Measurements from ENCODE around the gene C3AR1. TPM values are rescaled to one million over a fixed set of nuclear protein-coding genes. Genes with fewer than 3 reads are reported as not detected.
"Not testable (repeated sequence)": the region's sequence is repeated elsewhere in the genome, so short reads cannot be mapped to it uniquely, and the experiment has no call there.

The C3AR1 gene
- total RNA-seq, 1 donor from 2014 or later = not detected

- no peaks in the 10 kb centered on the region for H3K27me3 Mint-ChIP-seq (ENCODE audit: low read depth)
- no peak overlapping the region for H3K4me3 Mint-ChIP-seq
- peaks cover 2% of the 10 kb centered on the region for H3K9me3 Mint-ChIP-seq
- TF ChIP-seq CTCF (IDR thresholded peaks at IDR 0.05; ENCODE audit: unreplicated experiment) = no peak
- peaks cover 28% of the 10 kb centered on the region for H3K36me3 Mint-ChIP-seq
- DNase-seq (ENCODE audit: low spot score in 2 of 2, unreplicated experiment in 2 of 2) = no peak
- H3K27ac Mint-ChIP-seq = no peak overlapping the region
- H3K4me1 Mint-ChIP-seq = peaks cover under 1% of the 10 kb centered on the region
Measured at GRCh38 chr12:8089716-8090115, 23.6 kb upstream of the C3AR1 start.

- DNase-seq (ENCODE audit: low spot score in 2 of 2, unreplicated experiment in 2 of 2); H3K9me3 Mint-ChIP-seq; H3K27ac Mint-ChIP-seq; H3K4me3 Mint-ChIP-seq; H3K4me1 Mint-ChIP-seq; H3K27me3 Mint-ChIP-seq (ENCODE audit: low read depth): not testable (repeated sequence)
- peaks cover 24% of the 10 kb centered on the region for H3K36me3 Mint-ChIP-seq
Measured at GRCh38 chr12:8089277-8089676, 23.1 kb upstream of the C3AR1 start.

DNA sequence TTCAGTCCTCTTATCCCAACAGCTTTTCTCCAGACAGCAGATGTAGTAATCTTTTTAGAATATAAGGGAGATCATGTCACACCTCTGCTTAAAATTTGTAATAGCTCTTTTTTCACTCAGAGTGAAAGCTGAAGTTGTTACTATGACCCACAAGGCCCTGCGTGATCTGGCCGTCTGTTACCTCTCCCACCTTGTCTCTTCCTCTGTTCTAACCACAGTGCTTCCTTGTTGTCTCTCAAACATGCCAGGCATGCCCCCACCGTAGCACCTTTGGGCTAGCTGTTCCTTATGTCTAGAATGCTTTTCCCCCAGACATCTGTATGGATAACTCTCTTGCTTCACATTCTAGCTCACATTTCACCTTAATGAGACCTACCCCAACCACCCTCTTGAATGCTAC, 22.4 kb upstream of the C3AR1 start:
- Mint-ChIP-seq H3K4me3 (no peak overlapping the region), H3K4me1 (peaks cover 9% of the 10 kb centered on the region), H3K36me3 (peaks cover 19% of the 10 kb centered on the region), H3K27me3 (ENCODE audit: low read depth) (no peaks in the 10 kb centered on the region), H3K27ac (no peak overlapping the region), H3K9me3 (no peaks in the 10 kb centered on the region)
- TF ChIP-seq CTCF (IDR thresholded peaks at IDR 0.05; ENCODE audit: unreplicated experiment) = no peak
- no peak for DNase-seq (ENCODE audit: low spot score in 2 of 2, unreplicated experiment in 2 of 2)

- Mint-ChIP-seq H3K27ac (no peak overlapping the region), H3K4me3 (no peak overlapping the region), H3K27me3 (ENCODE audit: low read depth) (no peaks in the 10 kb centered on the region), H3K9me3 (no peaks in the 10 kb centered on the region), H3K36me3 (peaks cover 13% of the 10 kb centered on the region), H3K4me1 (peaks cover 15% of the 10 kb centered on the region)
- no peak for DNase-seq (ENCODE audit: low spot score in 2 of 2, unreplicated experiment in 2 of 2)
- no peak for TF ChIP-seq CTCF (IDR thresholded peaks at IDR 0.05; ENCODE audit: unreplicated experiment)
Measured at GRCh38 chr12:8087666-8088065, 21.5 kb upstream of the C3AR1 start.

GRCh38 chr12:8084351-8084750, 18.2 kb upstream of the C3AR1 start:
- DNase-seq (ENCODE audit: low spot score in 2 of 2, unreplicated experiment in 2 of 2); H3K27me3 Mint-ChIP-seq (ENCODE audit: low read depth); H3K36me3 Mint-ChIP-seq; H3K9me3 Mint-ChIP-seq: not testable (repeated sequence)
- Mint-ChIP-seq H3K27ac (peak overlapping the region; percentile 77), H3K4me3 (peak overlapping the region; percentile 52), H3K4me1 (peaks cover 35% of the 10 kb centered on the region)

- H3K27me3 Mint-ChIP-seq (ENCODE audit: low read depth) = no peaks in the 10 kb centered on the region
- peak overlapping the region; percentile 94 for H3K4me3 Mint-ChIP-seq
- H3K4me1 Mint-ChIP-seq = peaks cover 41% of the 10 kb centered on the region
- H3K27ac Mint-ChIP-seq = peak overlapping the region; percentile 96
- H3K9me3 Mint-ChIP-seq = no peaks in the 10 kb centered on the region
- H3K36me3 Mint-ChIP-seq = peaks cover 2% of the 10 kb centered on the region
- TF ChIP-seq CTCF (IDR thresholded peaks at IDR 0.05; ENCODE audit: unreplicated experiment) = no peak
- no peak for DNase-seq (ENCODE audit: low spot score in 2 of 2, unreplicated experiment in 2 of 2)
Measured at GRCh38 chr12:8082808-8083100, 16.6 kb upstream of the C3AR1 start.

- no peaks in the 10 kb centered on the region for H3K27me3 Mint-ChIP-seq (ENCODE audit: low read depth)
- peak overlapping the region; percentile 94 for H3K4me3 Mint-ChIP-seq
- no peak for TF ChIP-seq CTCF (IDR thresholded peaks at IDR 0.05; ENCODE audit: unreplicated experiment)
Measured at GRCh38 chr12:8081251-8081920, 15.2 kb upstream of the C3AR1 start.

More at GRCh38 chr12:8081251-8081920, 15.2 kb upstream of the C3AR1 start:
- Mint-ChIP-seq H3K27ac (peak overlapping the region; percentile 96), H3K4me1 (peaks cover 48% of the 10 kb centered on the region), H3K36me3 (peaks cover 2% of the 10 kb centered on the region), H3K9me3 (no peaks in the 10 kb centered on the region)
- DNase-seq (ENCODE audit: low spot score in 2 of 2, unreplicated experiment in 2 of 2) = no peak
